Activated naive CD4-positive, alpha-beta T cell treated with anti-CD3 and anti-CD28 coated beads, Interleukin-2, amount 10 ng/mL, durations not matched to agents 5 hours and 36 hours (primary cell): ENCODE measurements around the gene OR5W2. TPM values are rescaled to one million over a fixed set of nuclear protein-coding genes. Genes with fewer than 3 reads are reported as not detected.

Experiments
- total RNA-seq, 2 experiments: library from RNA; stranded (reverse); gene quantifications; one replicate each; pipeline ENCODE4 v1.2.3, GENCODE V29; 2021

Gene OR5W2
- not detected for total RNA-seq

DNA sequence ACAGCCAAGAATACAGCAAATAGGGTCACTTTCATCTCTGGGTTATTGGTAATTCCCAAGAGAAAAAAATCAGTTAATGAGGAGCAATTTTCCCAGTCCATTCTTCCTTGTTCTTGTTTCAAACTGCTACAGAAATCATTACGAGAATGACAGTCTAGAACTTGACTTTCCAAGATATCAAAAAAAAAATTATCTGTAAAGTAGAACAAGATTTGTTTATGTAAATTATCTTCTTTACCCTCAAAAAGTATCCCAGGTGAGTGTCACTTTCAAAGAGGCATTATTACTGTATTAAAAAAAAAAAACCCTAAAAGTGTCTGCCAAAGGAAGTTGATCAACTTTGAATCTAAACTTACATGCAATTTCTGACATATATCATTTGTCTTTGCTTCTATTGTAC, at the start of gene OR5W2:
TSS of gene OR5W2 (minus strand) at position 101 of the 400 bp plus-strand sequence. CDS start at position 101, 0 bp downstream.

GRCh38 chr11:55936300-55936699, 21.9 kb upstream of the OR5W2 start, which contains the start of gene OR5I1:
Gene OR5I1 (minus strand): TSS chr11:55936400. CDS start chr11:55936400, 0 bp downstream.

GRCh38 chr11:55882997-55883396, 31.4 kb downstream of the OR5W2 start, which contains the start of gene TRIM51:
Gene TRIM51 (plus strand): TSS chr11:55883297. CDS start chr11:55885429, 2,132 bp downstream.

Other genes starting within 250 kb of the OR5W2 start
- gene OR5D13, start 141.1 kb downstream of the OR5W2 start, total RNA-seq = not detected
- not detected for gene OR5D14, start 119.0 kb downstream of the OR5W2 start, total RNA-seq
- gene OR5L1, start 103.2 kb downstream of the OR5W2 start, total RNA-seq = not detected
- gene OR5D18, start 95.0 kb downstream of the OR5W2 start, total RNA-seq = not detected
- gene OR5L2, start 87.4 kb downstream of the OR5W2 start, total RNA-seq = not detected
- not detected for gene OR5D16, start 75.8 kb downstream of the OR5W2 start, total RNA-seq
- gene TRIM51, start 31.3 kb downstream of the OR5W2 start, total RNA-seq = not detected
- not detected for gene OR5I1, start 21.8 kb upstream of the OR5W2 start, total RNA-seq
- not detected for gene OR10AG1, start 55.4 kb upstream of the OR5W2 start, total RNA-seq
- not detected for gene OR5F1, start 80.0 kb upstream of the OR5W2 start, total RNA-seq
- not detected for gene OR5AS1, start 113.1 kb upstream of the OR5W2 start, total RNA-seq
- gene OR8I2, start 178.7 kb upstream of the OR5W2 start, total RNA-seq = not detected
- gene OR8H2, start 189.1 kb upstream of the OR5W2 start, total RNA-seq = not detected
- gene OR8H3, start 207.8 kb upstream of the OR5W2 start, total RNA-seq = not detected
- gene OR8J3, start 225.6 kb upstream of the OR5W2 start, total RNA-seq = not detected
- not detected for gene OR8K5, start 245.7 kb upstream of the OR5W2 start, total RNA-seq